Skin epidermis (tissue), 12 donors: ENCODE data around the gene LDHA.

Source experiments
- H3K27ac ChIP-seq, 21 experiments: fragments of 200-600 bp; sonication (generic) in 11 of 21; one replicate each; pipeline ENCODE4 v1.5.0; 2020; ENCODE audit warnings: mild to moderate bottlenecking in 3 of 21, inconsistent platforms in 2 of 21, moderate library complexity in 2 of 21
- H3K4me3 ChIP-seq, 7 experiments: fragments of 200-600 bp; sonication (generic) in 2 of 7; one replicate each; pipeline ENCODE4 v1.5.0; 2020; ENCODE audit warnings: inconsistent platforms in 2 of 7, mild to moderate bottlenecking in 2 of 7, moderate library complexity in 1 of 7

The LDHA gene

DNA sequence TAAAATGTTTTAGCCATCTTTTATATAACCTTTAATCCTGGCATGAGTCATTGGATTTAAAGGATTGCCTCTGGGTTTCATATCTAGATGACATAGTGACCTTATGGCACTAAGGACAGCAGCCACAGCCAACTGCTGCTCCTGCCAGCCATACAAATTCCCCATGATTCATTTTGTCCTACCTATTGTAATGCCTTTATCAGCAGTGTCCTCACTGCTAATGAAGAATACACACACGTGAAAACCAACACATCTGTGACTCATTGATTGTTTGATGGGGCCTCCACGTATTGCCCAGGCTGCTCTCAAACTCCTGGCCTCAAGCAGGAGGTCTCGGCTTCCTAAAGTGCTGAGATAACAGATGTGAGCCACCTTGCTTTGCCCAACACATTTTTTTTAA lies 63.1 kb downstream of the LDHA start:
- no peak overlapping the region for H3K27ac ChIP-seq
- no peak overlapping the region for H3K4me3 ChIP-seq
